Stomach (tissue), 4 donors: Measurements from ENCODE around the gene CDK11B.

ENCODE experiments used
- CTCF ChIP-seq, 7 experiments: fragments of 450-650 bp in 4 of 7; fragments of 200-600 bp in 3 of 7; sonication (generic) in 3 of 7; IDR thresholded peaks; one replicate each; pipeline ENCODE4 v1.5.1; 2016 to 2019; ENCODE audit warnings: antibody characterized with exemption in 7 of 7, control low read depth in 2 of 7, mild to moderate bottlenecking in 1 of 7
- EP300 ChIP-seq: sonication (generic); formaldehyde crosslinking; IDR thresholded peaks from one replicate; pipeline ENCODE4 v1.6.1; 2017; ENCODE audit warnings: antibody characterized with exemption
- POLR2A ChIP-seq, 4 donors: fragments of 450-650 bp; IDR thresholded peaks; one replicate each; pipeline ENCODE4 v1.6.1; 2016; ENCODE audit warnings: antibody characterized with exemption in 4 of 4, control low read depth in 2 of 4, mild to moderate bottlenecking in 1 of 4, moderate library complexity in 1 of 4

GRCh38 chr1:1591452-1591851 is 67.4 kb downstream of the CDK11B start:
- TF ChIP-seq POLR2A (IDR thresholded peaks at IDR 0.05) (no peak), CTCF (IDR thresholded peaks at IDR 0.05) (no peak), EP300 (no peak)
